Stimulated activated CD4-positive, alpha-beta T cell treated with anti-CD3 and anti-CD28 coated beads, Interleukin-12 subunit alpha, Interleukin-12 subunit beta, amount 100 ng/mL, for 48 hours (primary cell): Measurements from ENCODE around the gene SYT12.
A peak's percentile ranks its signal among the peaks of the same experiment; 100 is the strongest.
"Not testable (repeated sequence)": the region's sequence is repeated elsewhere in the genome, so short reads cannot be mapped to it uniquely, and the experiment has no call there.

Experiments used
- DNase-seq, 3 donors: peaks; one replicate each; pipeline ENCODE4 v3.0.0-alpha.2; 2020; ENCODE audit warnings: low read depth in 2 of 3, low spot score in 1 of 3

Gene SYT12

DNA sequence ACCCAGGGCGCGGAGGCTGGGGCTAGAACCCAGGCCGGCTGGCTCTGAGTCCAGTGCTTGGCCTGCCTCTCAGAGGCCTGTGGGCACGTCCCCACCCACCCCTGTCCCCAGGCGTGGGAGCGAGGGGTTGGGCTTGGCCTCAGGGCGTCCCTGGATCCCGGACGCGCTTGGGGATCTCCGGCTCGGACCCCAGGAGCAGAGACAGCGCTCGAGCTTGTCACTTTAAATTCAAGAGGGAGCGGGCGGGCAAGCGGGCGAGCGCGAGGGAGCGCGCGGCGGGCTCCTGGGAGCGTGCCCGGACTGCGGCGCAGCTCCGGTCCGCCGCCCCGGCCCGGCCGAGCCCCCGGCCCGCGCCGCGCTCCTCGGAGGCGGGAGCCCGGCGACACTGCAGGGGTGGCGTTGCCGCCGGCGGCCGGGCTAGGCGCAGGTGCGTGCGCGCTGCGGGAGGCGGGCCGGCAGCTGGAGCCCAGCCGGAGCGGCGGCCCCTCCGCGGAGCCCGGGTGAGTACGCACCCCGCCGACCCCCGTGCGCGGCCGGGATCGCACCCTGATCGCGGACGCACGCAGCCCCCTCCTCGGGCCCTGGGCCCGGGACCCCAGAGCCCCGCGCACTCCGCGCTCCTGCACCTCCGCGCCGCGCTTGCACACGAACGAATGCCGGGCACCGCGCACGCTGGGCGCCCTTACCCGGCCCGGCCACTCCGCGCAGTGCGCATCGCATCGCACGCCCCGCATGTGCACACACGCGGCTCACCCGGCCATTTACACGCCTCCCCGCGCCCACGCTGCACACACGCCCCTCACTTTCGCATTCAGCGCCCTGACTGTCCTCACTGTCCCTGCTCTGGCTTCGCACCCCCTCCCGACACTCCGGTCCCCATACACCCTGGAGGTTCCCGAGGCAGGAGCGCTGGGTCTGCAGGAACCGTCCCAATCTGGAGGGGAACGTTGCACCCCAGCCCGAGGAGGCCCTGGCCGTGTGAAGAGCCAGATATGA is at the start of gene SYT12:
TSS of gene SYT12 (plus strand) at position 174 of the 996 bp plus-strand sequence. CDS start 7,011 bp downstream, outside the sequence.
- DNase-seq: no peak

DNA sequence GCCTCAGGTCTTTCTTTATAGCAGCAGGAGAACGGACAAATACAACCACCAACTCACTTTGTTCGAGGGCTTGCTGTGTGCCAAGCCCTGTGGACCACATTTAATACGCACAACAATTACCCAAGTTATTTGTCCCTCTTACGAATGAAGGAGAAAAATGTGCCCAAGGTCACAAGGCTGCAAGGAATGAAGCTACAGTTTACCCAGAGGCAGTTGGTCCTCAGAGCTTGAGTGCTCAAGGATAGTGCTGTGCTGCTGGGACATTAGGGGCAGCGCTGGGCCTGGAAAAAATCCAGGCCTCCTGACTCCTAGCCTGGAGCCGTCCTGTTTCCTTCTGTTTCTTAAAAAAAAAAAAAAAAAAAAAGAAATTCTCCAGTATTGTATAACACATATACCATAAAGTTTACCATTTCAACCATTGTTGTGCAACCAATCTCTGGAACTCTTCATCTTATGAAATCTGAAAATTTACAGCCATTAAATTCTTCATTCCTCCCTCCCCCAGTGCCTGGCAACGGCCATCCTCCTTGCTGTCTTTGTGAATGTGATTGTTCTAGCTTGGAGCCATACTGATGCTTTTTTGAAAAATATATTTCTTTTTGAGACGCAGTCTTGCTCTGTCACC is 48.9 kb upstream of the SYT12 start:
- no peak for DNase-seq

GRCh38 chr11:66974724-66975404 is 48.1 kb upstream of the SYT12 start, which contains the start of gene C11orf86:
Gene C11orf86 (plus strand): TSS chr11:66975304. CDS start chr11:66975363, 59 bp downstream.
- DNase-seq: no peak

DNA sequence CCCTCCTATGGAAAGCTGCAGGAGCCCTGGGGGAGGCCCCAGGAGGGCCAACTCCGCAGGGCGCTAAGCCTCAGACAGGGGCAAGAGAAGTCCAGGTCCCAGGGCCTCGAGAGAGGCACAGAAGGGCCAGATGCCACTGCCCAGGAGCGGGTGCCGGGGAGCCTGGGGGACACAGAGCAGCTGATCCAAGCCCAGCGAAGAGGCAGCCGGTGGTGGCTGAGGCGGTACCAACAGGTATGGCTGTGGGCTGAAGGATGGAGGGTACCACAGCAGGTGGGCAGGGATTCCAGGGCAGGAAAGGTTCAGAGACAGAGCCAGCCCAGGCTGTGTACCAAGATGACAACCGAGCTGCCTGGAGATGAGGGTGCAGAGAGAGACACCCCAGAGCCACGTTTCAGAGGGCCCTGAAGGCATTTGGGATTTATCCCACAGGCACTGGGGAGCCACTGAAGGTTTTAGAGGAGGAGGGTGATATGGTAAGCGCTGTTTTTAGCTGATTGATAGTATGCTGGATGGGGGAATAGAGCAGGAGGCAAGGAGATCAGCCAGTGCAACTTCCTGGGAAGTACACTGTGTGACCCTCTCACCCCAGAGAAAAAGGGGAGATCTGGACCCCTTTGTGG is 47.4 kb upstream of the SYT12 start:
- DNase-seq: no peak

GRCh38 chr11:66976028-66976467 is 46.9 kb upstream of the SYT12 start:
- peak in 1 of 3 donors; percentile 24 for DNase-seq

DNA sequence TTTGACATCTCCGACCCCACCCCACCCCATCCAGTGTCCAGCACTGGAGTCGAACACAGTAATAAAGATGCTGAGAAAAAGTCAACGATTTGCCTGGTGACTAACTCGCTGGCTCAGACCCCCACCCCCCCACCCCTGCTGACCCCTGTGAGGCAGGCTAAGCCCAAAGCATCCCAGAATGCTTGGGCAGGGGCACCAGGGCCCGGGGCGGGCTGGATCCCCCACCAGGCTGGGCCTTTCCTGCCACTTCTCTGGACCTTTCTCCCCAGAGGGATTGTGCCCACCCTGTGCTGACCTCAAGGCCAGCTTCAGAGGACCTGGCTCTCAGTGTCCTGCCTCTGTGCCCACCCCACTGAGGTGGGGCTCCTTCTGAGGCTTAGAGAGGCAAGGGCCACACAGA is 46.0 kb upstream of the SYT12 start:
- DNase-seq: no peak

- no peak for DNase-seq
Observed at GRCh38 chr11:66978229-66978628, 44.7 kb upstream of the SYT12 start.

- DNase-seq: no peak
Observed at GRCh38 chr11:66978717-66979116, 44.2 kb upstream of the SYT12 start.

DNA sequence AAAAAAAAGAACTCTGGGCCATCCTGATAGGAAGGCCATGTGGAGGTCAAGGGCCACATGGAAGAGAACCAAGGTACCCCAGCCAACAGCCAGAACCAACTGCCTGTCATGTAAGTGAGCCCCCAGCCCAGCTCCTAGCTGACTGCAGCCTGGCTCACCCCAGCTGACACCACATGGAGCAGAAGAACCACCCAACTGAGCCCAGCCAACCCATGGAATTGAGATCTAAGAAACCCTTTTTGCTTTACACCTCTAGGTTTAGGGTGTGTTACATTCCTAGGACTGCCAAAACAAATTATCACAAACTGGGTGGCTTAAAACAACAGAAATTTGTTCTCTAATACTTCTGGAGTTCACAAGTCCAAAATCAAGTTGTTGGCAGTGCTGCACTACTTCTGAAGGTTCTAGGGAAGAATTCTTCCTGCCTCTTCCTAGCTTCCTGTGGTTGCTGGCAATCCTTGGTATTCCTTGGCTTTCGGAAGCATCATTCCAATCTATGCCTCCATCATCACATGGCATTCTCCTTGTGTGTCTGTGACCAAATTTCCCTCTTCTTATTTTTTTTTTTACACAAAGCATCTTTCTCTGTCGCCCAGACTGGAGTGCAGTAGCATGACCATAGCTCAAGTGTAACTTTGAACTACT is 43.5 kb upstream of the SYT12 start:
- no peak for DNase-seq

DNA sequence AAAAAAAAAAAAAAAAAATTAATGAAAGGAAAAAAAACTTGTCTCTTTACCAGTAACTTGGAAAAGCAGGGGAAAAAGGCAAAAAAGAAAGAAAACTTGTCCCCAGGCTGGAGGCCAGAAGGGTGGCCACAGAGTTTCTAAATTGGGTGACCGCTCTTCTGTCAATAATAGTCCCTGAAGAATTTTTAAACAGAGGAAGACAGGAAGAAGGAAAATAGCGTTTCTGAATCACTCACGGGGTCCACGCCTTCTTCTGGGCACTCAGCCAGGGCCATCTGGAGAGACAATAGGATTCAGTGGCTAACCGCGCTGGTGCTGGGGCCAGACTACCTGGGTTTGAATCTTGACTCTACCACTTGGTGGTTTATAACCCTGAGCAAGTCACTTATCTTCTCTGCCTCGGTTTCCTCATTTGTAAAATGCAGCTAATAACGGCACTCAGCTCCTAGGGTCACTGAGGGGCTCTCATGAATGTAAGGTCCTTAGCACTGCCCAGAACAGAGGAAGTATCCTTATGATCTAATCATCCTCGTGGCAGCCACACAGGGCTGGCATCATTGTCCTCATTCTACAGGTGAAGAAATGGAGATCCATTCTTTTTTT is 40.9 kb upstream of the SYT12 start:
- peak in 1 of 3 donors; percentile 26 for DNase-seq

DNA sequence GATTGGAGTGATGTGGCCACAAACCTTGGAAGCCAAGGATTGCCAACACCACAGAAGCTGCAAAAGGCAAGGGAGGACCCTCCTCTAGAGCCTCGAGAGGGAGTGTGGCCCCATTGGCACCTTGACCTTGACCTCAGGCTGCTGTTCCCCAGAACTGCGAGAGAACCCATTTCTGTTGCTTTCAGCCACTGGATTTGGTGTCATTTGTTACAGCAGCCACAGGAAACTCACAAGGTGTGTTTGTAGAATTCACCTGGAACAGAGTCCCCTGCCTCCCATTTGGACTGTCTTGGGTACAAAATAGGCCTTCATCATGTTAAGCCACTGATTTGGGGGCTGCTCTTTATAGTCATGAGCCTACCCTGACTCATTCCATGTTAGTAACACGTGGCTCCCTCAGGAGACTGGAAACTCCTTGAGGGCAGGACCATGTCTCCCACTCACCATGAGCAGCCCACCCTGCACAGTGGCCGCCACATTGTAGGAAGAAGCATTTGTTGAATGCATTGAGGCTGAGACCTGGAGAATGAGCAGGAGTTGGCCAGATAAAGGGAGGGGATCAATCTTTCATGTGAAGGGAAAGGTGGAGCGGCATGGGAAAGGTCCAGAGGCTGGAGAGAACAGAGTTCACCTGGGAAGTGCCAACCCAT is 39.5 kb upstream of the SYT12 start:
- no peak for DNase-seq

GRCh38 chr11:66985508-66986177 is 37.3 kb upstream of the SYT12 start:
- DNase-seq: no peak

DNA sequence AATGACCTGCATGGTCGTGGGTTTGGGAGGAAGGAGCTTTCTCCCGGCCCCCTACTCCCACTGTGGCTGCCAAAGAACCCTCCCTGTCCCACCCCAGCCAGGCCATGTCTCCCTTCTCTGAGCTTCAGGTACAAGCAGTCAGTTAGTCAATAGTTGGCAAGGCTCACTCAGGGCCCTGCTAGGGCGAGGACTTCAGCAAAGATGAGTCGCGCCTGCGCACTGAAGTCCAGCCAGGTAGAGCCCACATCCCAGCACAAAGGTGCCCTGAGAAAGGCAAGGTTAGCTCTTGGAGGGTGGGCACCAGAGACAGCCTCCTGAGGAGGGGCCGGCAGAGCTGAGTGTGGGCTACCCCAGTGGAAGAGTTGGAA is 36.8 kb upstream of the SYT12 start:
- DNase-seq: no peak

GRCh38 chr11:66987158-66987620 is 35.7 kb upstream of the SYT12 start:
- no peak for DNase-seq

DNA sequence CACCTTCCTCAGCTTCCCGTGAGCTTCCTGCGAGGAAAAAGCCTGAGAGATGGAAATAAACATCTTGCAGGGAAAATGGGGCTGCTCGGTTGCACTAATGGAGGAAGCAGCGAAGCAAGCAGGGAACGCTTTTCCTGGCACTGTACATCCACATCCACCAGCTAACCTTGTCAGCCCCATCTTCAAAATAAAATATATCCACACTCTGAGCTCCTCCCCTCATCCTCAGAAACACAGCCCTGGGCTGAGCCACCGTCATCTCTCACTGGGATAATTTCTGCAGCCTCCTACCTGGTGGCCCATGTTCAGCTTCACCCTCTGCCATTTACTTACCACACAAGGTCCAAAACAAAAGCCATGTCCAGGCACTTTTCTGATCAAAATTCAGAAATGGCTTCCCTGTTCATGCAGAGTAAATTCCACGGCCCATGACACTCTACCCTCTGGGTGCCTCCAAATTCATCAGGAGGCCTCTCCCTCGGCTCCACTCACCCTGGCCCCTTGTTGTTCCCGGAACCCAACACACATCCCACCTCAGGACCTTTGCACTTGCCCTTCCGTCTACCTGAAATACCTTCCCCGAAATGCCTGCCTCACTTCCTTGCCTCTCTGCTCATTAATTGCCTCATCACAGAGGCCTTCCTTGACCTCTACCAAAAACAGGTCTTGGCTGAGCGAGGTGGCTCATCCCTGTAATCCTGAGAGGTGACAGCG is 34.9 kb upstream of the SYT12 start:
- DNase-seq: no peak

GRCh38 chr11:66988741-66989140 is 34.2 kb upstream of the SYT12 start:
- DNase-seq: not testable (repeated sequence)

DNA sequence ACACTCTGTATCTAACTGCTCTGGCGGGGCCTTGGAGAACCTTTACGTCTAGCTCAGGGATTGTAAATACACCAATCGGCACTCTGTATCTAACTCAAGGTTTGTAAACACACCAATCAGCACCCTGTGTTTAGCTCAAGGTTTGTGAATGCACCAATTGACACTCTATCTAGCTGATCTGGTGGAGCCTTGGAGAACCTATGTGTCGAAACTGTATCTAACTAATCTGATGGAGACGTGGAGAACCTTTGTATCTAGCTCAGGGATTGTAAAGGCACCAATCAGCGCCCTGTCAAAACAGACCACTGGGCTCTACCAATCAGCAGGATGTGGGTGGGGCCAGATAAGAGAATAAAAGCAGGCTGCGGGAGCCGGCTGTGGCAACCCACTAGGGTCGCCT is 33.6 kb upstream of the SYT12 start:
- not testable (repeated sequence) for DNase-seq

- DNase-seq: no peak
Observed at GRCh38 chr11:66992041-66992440, 30.9 kb upstream of the SYT12 start.
